IgD-negative memory B cell (primary cell): Measurements from ENCODE around the gene ATXN7. TPM values are rescaled to one million over a fixed set of nuclear protein-coding genes. Genes with fewer than 3 reads are reported as not detected.
A peak's percentile ranks its signal among the peaks of the same experiment; 100 is the strongest.

Experiments
- H3K27ac Mint-ChIP-seq, 3 donors: one replicate each; pipeline ENCODE4 v1.8.0; 2020 to 2022; ENCODE audit warnings: mild to moderate bottlenecking in 3 of 3, mixed read lengths in 3 of 3, moderate library complexity in 1 of 3
- H3K27me3 Mint-ChIP-seq: one replicate; pipeline ENCODE4 v1.8.0; 2021; ENCODE audit warnings: mixed read lengths
- H3K36me3 Mint-ChIP-seq: one replicate; pipeline ENCODE4 v1.8.0; 2020; ENCODE audit warnings: mild to moderate bottlenecking, mixed read lengths
- H3K4me1 Mint-ChIP-seq, 3 donors: one replicate each; pipeline ENCODE4 v1.8.0; 2020 to 2022; ENCODE audit warnings: mixed read lengths in 3 of 3, mild to moderate bottlenecking in 1 of 3
- H3K4me3 Mint-ChIP-seq, 4 donors: one replicate each; pipeline ENCODE4 v1.8.0; 2020 to 2022; ENCODE audit warnings: mild to moderate bottlenecking in 4 of 4, mixed read lengths in 4 of 4, moderate library complexity in 3 of 4
- H3K9me3 Mint-ChIP-seq, 3 donors: one replicate each; pipeline ENCODE4 v1.8.0; 2020 to 2021; ENCODE audit warnings: mixed read lengths in 3 of 3, mild to moderate bottlenecking in 1 of 3
- polyA plus RNA-seq: library from polyadenylated mRNA; unstranded; fragments of 300-500 nt; fragmentation: Illumina TruSeq; gene quantifications from one replicate; pipeline ENCODE4 v1.2.3, GENCODE V29; 2021

The ATXN7 gene
- polyA plus RNA-seq, 1 donor from 2014 or later, result 2.1 TPM

DNA sequence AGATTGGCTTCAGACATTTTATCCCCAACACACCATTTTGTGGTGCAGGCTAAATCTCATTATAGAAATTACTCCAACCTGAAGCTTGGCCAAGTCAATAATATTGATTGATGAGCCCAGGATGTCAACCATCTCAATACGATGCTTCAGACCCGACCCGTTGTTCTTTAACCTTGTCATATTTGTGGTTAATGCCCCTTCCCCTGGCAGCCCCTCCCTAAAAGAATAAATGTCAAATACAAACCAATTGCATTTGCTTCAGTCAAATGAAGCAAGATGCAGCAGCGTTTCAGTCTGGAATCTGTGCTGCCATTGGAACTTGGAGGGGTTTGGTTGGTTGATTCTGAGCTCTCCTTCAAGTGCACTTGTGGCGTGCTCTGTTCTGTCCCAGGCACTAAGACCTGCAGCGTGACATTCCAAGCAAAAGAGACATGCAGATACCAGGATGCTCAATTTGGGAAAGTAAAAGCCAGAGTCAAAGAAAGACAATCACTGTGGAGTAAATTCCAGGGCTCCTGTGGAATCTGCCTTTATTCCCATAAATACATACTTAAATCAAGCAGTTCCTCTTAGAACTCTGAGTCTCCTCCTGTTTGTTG, 183.4 kb downstream of the ATXN7 start:
- Mint-ChIP-seq H3K9me3 (peaks cover 0 to 3% (median 0%) of the 10 kb centered on the region in 3 donors), H3K27ac (peak overlapping the region in 1 of 3 donors; percentile 49), H3K36me3 (no peaks in the 10 kb centered on the region), H3K27me3 (peaks cover 11% of the 10 kb centered on the region), H3K4me1 (peaks cover 4 to 8% (median 7%) of the 10 kb centered on the region in 3 donors), H3K4me3 (no peak overlapping the region)

DNA sequence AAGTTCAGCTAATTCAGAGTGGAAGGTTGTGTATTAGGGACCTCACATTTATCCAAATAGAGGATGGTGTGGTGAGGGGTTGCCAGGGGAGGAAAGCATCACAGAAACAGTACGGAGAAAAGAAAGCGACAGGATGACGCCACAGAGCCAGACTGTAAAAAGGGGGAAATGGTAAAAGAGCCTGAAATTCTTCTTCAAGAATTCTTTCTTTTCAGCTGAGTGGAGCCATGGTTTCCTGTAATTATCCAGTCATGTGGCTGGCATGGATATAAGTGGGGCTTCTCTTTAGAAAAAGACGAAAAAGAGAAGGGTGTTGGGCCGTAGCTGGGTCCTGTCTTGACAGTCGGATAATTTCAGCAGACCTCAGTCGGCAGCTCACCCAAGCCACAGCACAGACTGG, 184.1 kb downstream of the ATXN7 start:
- Mint-ChIP-seq H3K4me1 (peaks cover 4 to 8% (median 7%) of the 10 kb centered on the region in 3 donors), H3K36me3 (no peaks in the 10 kb centered on the region), H3K4me3 (no peak overlapping the region), H3K27me3 (peaks cover 11% of the 10 kb centered on the region), H3K9me3 (peaks cover 0 to 3% (median 0%) of the 10 kb centered on the region in 3 donors), H3K27ac (peak overlapping the region in 1 of 3 donors; percentile 49)

- Mint-ChIP-seq H3K4me1 (peaks cover 4 to 8% (median 7%) of the 10 kb centered on the region in 3 donors), H3K27me3 (peaks cover 9% of the 10 kb centered on the region)
These were observed 185.0 kb downstream of the ATXN7 start for GRCh38 chr3:64048631-64049061.

DNA sequence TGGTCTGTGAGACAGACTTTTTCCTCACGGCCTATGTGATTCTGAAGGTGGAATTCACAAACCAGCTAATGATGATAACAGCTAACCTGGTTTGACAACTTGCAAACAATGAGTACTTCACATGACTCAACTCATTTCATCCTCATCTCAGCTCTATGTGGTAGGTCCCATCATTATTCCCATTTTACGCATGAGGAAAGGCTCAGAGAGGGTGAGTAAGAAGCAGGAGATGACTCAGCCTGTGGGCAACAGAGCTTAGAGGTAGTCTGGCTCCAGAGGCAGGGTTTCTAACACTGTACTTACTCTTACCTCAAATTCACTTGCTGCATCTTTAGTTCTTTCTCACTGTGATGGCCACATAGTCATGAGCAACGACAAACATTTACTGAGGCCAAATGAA, 185.5 kb downstream of the ATXN7 start:
- peaks cover 9% of the 10 kb centered on the region for H3K27me3 Mint-ChIP-seq
- H3K36me3 Mint-ChIP-seq, result no peaks in the 10 kb centered on the region
- H3K4me1 Mint-ChIP-seq, result peaks cover 4 to 7% (median 7%) of the 10 kb centered on the region in 3 donors
- no peak overlapping the region for H3K4me3 Mint-ChIP-seq
- H3K9me3 Mint-ChIP-seq, result peaks cover 0 to 3% (median 0%) of the 10 kb centered on the region in 3 donors
- H3K27ac Mint-ChIP-seq, result peak overlapping the region in 1 of 3 donors; percentile 62

More at GRCh38 chr3:64048631-64049061, 185.0 kb downstream of the ATXN7 start:
- Mint-ChIP-seq H3K4me3 (no peak overlapping the region), H3K9me3 (peaks cover 0 to 3% (median 0%) of the 10 kb centered on the region in 3 donors), H3K36me3 (no peaks in the 10 kb centered on the region), H3K27ac (peak overlapping the region in 1 of 3 donors; percentile 62)

- Mint-ChIP-seq H3K9me3 (peaks cover 0 to 3% (median 0%) of the 10 kb centered on the region in 3 donors), H3K27me3 (peaks cover 9% of the 10 kb centered on the region), H3K4me1 (peaks cover 4 to 7% (median 7%) of the 10 kb centered on the region in 3 donors), H3K36me3 (peaks cover 2% of the 10 kb centered on the region), H3K27ac (no peak overlapping the region), H3K4me3 (no peak overlapping the region)
These were observed 186.2 kb downstream of the ATXN7 start for GRCh38 chr3:64049832-64050231.

Other genes with a start within 250 kb of the ATXN7 start
- not detected for gene SNTN, start 211.2 kb upstream of the ATXN7 start, polyA plus RNA-seq
- gene C3orf49, start 44.6 kb upstream of the ATXN7 start, polyA plus RNA-seq, result not detected
- gene THOC7, start 62 bp upstream of the ATXN7 start, polyA plus RNA-seq, result 67.4 TPM
- not detected for gene SCAANT1, start 48.5 kb downstream of the ATXN7 start, polyA plus RNA-seq
- 97.6 TPM for gene PSMD6, start 159.6 kb downstream of the ATXN7 start, polyA plus RNA-seq